NCI-H2196 treated with DMSO at 0.1 percent for 48 hours (cell line): ENCODE results near the gene ZNF2.
A peak's percentile ranks its signal among the peaks of the same experiment; 100 is the strongest.
"Not testable (repeated sequence)": the region's sequence is repeated elsewhere in the genome, so short reads cannot be mapped to it uniquely, and the experiment has no call there.

Source experiments
- DNase-seq: peaks from one replicate; lab custom pipeline; 2025; ENCODE audit not compliant: unreplicated experiment; lab: John Stamatoyannopoulos, UW

ZNF2 gene

DNA sequence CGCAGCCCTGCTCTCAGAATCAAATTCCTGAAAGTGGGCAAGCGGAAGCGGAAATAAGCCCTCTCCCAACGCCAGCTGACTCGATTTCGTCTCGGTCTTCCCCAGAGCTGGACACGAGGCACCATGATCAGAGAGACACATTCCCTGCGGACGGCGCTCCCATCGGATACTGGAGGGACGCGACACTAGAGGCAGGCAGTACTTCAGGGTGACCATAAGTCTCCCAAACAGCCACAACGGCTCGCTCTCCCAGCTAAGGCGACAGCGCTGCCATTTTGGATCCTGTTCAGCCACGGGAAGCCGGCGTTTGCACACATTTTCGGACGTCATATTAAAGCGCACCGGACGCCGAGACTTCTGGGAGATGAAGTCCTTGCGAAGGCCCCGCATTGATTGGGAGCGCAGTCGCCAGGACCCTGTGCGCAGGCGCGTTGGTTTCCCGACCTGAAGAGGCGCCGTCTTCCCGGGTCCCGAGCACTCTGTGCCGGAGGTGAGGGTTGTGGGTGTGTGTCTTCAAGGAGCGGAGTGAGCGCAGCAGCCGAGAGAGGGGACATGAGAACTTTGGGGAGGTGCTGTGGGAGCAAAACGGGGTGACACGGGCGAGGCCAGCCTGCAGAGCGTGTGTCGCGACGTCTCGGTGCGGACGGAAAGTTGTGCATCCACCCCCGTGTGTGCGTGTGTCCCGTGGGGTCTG, at the start of gene ZNF2:
TSS of gene ZNF2 (plus strand) at position 439 of the 694 bp plus-strand sequence. CDS start 10,418 bp downstream, outside the sequence.
- peak; percentile 94 for DNase-seq

- no peak for DNase-seq
Observed at GRCh38 chr2:95121093-95121406, 44.6 kb upstream of the ZNF2 start.

GRCh38 chr2:95121407-95122196, 44.0 kb upstream of the ZNF2 start, which contains the start of gene MRPS5:
Gene MRPS5 (minus strand): TSS chr2:95121808. CDS start chr2:95121791, 17 bp downstream.
- DNase-seq = peak; percentile 64

GRCh38 chr2:95122197-95122551, 43.4 kb upstream of the ZNF2 start:
- no peak for DNase-seq

GRCh38 chr2:95138702-95139101, 26.9 kb upstream of the ZNF2 start:
- DNase-seq = no peak

- no peak for DNase-seq
Observed at GRCh38 chr2:95143838-95144237, 21.8 kb upstream of the ZNF2 start.

DNA sequence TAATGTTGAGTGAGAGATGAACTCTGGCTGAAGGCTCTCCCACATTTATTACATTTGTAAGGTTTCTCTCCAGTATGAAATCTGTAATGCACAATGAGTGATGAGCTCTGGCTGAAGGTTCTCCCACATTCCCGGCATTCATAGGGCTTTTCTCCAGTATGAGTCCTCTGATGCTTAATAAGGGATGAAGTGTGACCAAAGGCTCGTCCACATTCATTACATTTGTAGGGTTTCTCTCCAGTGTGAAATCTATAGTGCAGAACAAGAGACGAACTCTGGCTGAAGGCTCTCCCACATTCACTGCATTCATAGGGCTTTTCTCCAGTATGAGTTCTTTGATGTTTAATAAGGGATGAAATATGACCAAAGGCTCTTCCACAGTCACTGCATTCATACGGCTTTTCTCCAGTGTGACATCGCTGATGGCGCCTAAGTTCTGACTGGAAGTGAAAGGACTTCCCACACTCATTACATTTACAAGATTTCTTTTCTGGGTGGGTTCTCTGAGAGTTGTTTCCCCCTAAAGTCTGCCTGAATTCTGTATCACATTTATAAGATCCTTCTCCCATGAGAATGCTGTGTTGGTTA, 16.1 kb upstream of the ZNF2 start:
- DNase-seq = no peak

DNA sequence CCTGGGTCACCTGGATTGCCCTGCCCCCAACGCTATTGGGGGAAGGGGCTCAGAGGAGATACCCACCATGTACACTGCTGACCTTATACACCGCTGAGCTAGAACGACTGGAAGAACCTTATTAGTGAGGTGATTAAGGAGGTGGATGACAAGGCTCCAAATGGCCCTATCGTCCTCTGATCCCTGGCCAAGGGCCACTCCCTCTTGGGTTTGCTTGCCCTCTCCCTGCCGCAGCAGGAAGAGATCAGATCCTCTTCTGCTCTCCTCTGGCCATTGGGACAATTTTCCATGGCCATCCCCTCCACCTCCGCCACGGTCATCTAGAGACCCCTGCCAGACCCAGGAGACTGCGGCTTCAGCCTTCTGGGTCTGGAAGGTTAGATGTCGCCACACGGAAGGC, 7.2 kb upstream of the ZNF2 start:
- no peak for DNase-seq

GRCh38 chr2:95158891-95159619, 6.6 kb upstream of the ZNF2 start:
- no peak for DNase-seq

DNA sequence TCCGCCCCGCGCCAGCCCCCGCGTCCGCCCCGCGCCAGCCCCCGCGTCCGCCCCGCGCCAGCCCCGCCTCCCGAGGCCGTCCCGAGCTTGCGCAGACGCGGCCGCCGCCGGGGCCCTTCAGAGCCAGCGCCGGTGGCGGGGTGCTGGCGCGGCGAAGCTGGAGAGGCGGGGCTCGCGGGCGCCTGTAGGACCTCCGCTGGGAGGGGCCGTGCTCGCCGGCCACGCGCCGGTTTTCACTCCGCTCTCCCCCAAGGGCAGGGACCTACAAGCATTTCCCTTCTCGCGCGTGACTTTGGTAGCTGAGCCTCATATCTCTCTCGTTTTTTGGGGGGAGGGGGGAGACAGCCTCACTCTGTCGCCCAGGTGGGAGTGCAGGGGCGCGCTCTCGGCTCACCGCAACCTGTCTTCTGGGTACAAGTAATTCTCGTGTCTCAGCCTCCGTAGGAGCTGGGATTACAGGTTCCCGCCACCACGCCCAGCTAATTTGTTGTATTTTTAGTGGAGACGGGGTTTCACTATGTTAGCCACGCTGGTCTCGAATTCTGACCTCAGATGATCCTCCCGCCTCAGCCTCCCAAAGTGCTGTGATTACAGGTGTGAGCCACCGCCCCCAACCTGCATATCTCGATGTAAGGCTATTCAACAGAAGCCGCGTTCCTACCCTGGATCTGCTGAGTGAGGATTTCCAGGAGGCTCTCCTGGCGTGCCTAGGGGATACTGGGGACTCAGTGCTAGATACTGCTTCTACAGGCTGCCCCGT, 5.7 kb upstream of the ZNF2 start, which contains the start of gene ZNF514:
TSS of gene ZNF514 (minus strand) at position 159 of the 760 bp plus-strand sequence. CDS start 6,595 bp downstream, outside the sequence.
- DNase-seq = peak; percentile 46

- DNase-seq = no peak
Observed at GRCh38 chr2:95165030-95165370, 609 bp upstream of the ZNF2 start.

DNA sequence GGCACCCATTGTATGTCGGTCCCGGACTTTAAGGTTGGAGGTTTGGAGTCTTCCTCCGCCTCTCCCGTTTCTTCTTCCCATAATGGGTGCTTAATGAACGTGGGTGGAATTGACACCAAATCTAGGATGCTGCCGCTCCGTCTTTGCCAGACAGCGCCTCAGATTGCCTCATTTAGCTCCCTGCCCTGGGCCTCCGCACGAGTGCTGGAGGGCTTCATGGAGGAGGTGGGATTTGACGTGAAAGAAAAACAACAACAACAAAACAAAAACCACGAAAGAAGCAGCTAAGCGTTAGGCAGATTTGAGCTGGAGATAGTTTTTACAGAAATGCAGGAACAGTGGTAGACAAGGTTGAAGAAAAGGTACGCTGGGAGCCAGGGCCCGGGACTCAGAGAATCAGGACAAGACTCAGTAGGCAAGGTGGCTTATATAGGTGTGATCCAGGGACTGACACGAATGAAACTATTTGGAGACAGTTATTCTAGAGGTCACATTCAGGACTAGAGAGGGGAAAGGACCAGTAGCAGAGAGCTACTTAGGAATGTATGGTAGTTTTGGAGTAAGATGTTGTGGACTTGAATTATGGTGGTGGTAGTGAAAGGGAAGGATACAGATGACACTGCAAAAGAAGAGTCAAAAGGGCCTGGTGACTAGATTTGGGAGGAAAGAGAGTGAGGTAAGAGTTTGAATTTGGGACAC, 605 bp downstream of the ZNF2 start:
- DNase-seq = no peak

GRCh38 chr2:95171902-95172301, 6.3 kb downstream of the ZNF2 start:
- DNase-seq = no peak

DNA sequence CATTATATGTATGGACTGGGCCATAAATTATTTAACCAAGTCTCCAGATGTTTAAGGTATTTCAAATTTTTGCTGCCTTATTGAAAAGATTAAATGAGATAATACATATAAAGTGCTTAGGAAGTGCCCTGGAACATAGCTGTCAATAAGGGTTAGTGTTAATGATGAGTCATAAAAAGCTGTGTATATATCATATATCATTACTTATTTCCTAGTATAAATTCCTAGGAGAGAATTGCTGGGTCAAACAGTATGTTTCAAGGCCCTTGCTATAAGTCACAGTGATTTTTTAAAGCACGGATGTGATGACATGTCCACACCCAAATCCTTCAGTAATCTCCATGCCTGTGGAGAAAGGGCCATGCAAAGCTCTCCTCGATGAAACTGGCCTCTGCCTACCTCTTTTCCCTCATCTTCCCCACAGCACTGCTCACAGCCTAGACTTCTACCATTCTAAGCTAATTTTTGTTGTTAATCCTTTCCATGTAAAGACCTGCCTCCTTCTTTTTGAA, 8.5 kb downstream of the ZNF2 start:
- no peak for DNase-seq

DNA sequence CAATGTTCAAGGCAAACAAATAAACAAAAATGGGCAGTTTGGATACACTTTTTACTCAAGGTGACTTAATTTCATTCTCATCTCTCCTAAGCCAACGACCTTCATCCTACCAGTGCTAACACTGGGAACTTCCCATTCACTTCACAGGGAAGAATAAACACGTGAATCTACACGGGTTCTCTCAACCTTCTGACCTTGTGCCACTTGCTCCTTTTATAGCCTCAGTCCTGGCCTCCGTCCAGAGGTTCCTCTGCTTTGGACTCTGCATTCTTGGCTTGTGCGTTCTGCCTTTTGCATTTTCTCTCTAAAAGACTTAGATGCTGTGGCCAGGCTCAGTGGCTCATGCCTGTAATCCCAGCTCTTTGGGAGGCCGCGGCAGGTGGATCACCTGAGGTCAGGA, 13.8 kb downstream of the ZNF2 start:
- no peak for DNase-seq

DNA sequence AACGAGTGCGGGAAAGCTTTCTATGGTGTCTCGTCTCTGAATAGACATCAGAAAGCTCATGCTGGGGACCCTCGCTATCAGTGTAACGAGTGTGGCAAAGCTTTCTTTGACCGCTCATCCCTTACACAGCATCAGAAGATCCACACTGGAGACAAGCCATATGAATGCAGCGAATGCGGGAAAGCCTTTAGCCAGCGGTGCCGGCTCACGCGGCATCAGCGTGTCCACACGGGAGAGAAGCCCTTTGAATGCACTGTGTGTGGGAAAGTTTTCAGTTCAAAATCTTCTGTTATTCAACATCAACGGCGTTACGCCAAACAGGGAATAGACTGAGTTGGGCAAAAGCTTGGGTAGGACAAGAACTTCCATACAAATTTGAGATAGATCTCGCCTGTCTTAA, 16.2 kb downstream of the ZNF2 start:
- DNase-seq = no peak

DNA sequence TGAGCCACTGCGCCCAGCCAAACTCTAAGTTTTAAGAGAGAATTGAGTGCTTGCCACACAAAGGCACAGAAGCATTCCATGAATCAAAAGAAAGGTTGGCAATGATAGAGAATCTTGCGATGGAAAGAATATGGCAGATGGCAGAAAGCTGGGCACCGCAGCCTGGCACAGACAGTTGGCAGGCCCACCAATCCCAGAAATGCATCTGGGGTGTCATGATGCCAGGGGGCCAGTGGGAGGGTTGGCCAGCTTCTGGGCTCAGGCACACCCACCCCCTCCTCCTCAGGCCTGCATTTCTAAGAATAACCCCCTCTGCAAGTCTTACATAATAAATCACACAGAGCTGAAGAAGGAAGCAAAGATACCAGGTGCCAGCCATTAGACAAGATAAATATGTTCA, 19.6 kb downstream of the ZNF2 start:
- no peak for DNase-seq

GRCh38 chr2:95185973-95186372, 20.4 kb downstream of the ZNF2 start:
- no peak for DNase-seq

GRCh38 chr2:95192956-95193355, 27.3 kb downstream of the ZNF2 start:
- DNase-seq = not testable (repeated sequence)

GRCh38 chr2:95203911-95204310, 38.3 kb downstream of the ZNF2 start:
- no peak for DNase-seq
